Fibroblast of lung (primary cell): Measurements from ENCODE around the gene NAV3. TPM values are rescaled to one million over a fixed set of nuclear protein-coding genes. Genes with fewer than 3 reads are reported as not detected.

Source experiments
- DNase-seq, 2 donors: peaks; one replicate each; pipeline versions ENCODE4 v3.0.0 to v3.0.0-alpha.2; 2010; ENCODE audit warnings: low read depth in 2 of 2
- H2AFZ ChIP-seq: 2 replicates; pipeline ENCODE4 v1.5.1; 2012; ENCODE audit warnings: low read length, control low read depth, inconsistent platforms
- H3K27ac ChIP-seq: 2 replicates; pipeline ENCODE4 v1.5.1; 2011; ENCODE audit warnings: low read length, control low read depth; ENCODE audit not compliant: insufficient read depth
- H3K27me3 ChIP-seq: 2 replicates; pipeline ENCODE4 v1.5.1; 2011; ENCODE audit warnings: mild to moderate bottlenecking, low read length; ENCODE audit not compliant: control insufficient read depth, insufficient read depth
- H3K36me3 ChIP-seq: 2 replicates; pipeline ENCODE4 v1.5.1; 2011; ENCODE audit warnings: low read length; ENCODE audit not compliant: control insufficient read depth, insufficient read depth
- H3K4me1 ChIP-seq: 2 replicates; pipeline ENCODE4 v1.5.1; 2011; ENCODE audit warnings: low read length; ENCODE audit not compliant: control insufficient read depth, insufficient read depth; ENCODE audit errors: extremely low read depth
- H3K4me2 ChIP-seq: 2 replicates; pipeline ENCODE4 v1.5.1; 2011; ENCODE audit warnings: low read length, control low read depth; ENCODE audit not compliant: insufficient read depth; ENCODE audit errors: extremely low read depth
- H3K4me3 ChIP-seq, 4 experiments: fragments of 200-600 bp in 1 of 4; sonication (generic) in 1 of 4; replicated peaks in 1 of 4; 2 replicates each; pipeline ENCODE4 v1.5.1; 2011 to 2016; ENCODE audit warnings: low read length in 4 of 4, low read depth in 3 of 4, mild to moderate bottlenecking in 3 of 4, control low read depth in 2 of 4, inconsistent platforms in 1 of 4, mixed read lengths in 1 of 4; ENCODE audit not compliant: insufficient read depth in 1 of 4; ENCODE audit errors: control extremely low read depth in 1 of 4
- H3K79me2 ChIP-seq: 2 replicates; pipeline ENCODE4 v1.5.1; 2012; ENCODE audit warnings: mild to moderate bottlenecking, low read length, inconsistent platforms; ENCODE audit not compliant: control insufficient read depth, insufficient read depth
- H3K9ac ChIP-seq: 2 replicates; pipeline ENCODE4 v1.5.1; 2011; ENCODE audit warnings: mild to moderate bottlenecking, low read length, control low read depth; ENCODE audit not compliant: insufficient read depth
- H3K9me3 ChIP-seq: 2 replicates; pipeline ENCODE4 v1.5.1; 2012; ENCODE audit warnings: low read depth, low read length; ENCODE audit not compliant: control insufficient read depth, insufficient read depth
- H4K20me1 ChIP-seq: 2 replicates; pipeline ENCODE4 v1.5.1; 2011; ENCODE audit warnings: low read length; ENCODE audit not compliant: control insufficient read depth, insufficient read depth; ENCODE audit errors: extremely low read depth
- CTCF ChIP-seq, 2 donors: IDR thresholded peaks in 1 of 2; conservative IDR thresholded peaks in 1 of 2; 1 replicate in 1 of 2; 2 replicates in 1 of 2; pipeline ENCODE4 v1.5.1; 2011 to 2012; ENCODE audit warnings: low read length in 2 of 2, control low read depth in 1 of 2, inconsistent platforms in 1 of 2, low read depth in 1 of 2, mild to moderate bottlenecking in 1 of 2
- EZH2 ChIP-seq: IDR thresholded peaks from 2 replicates; pipeline ENCODE4 v1.5.1; 2012; ENCODE audit warnings: low read length, control low read depth, mild to moderate bottlenecking; ENCODE audit errors: missing control alignments
- polyA plus RNA-seq, 2 donors: library from polyadenylated mRNA; depleted of rRNA in 1 of 2; stranded (reverse) in 1 of 2; unstranded in 1 of 2; fragments of >200 nt; gene quantifications; 2 replicates each; pipeline ENCODE4 v1.2.1, GENCODE V29; 2011 to 2012; ENCODE audit warnings: missing spikeins in 1 of 2
- total RNA-seq: library from RNA; depleted of rRNA; stranded (reverse); fragments of >200 nt; gene quantifications from 2 replicates; pipeline ENCODE4 v1.2.1, GENCODE V29; 2014

The NAV3 gene
- total and polyA plus RNA-seq, 2 donors (not counting 1 experiment from before 2014, with no cell fraction given), result 30.8 to 60.6 TPM

DNA sequence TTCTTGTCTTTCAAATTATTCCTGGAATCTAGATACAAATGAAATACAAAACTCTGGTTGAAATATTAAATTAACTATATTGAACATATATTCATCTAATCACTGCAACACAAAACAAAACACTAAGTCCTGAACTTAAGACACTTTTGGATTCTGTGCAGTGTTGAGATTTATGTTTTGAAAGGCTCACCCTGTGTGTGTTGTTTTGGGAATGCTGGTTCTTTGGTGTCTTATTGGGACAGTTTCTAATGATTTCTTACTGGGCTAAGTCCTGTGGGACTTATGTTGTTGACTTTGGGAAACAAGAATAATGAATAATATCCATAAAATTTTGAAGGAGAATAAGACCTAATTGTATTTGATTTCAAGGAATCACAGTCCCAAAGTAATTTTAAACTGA is 153.2 kb downstream of the NAV3 start:
- H3K79me2 ChIP-seq, result peaks cover 22% of the 10 kb centered on the region
- TF ChIP-seq EZH2, result no peak
- TF ChIP-seq CTCF (conservative IDR thresholded peaks at IDR 0.05 in 1 of 2, IDR thresholded peaks at IDR 0.05 in 1 of 2; ENCODE audit: low read depth in 1 of 2, low read length in 2 of 2), result no peak
- no peak overlapping the region for H3K9ac ChIP-seq

DNA sequence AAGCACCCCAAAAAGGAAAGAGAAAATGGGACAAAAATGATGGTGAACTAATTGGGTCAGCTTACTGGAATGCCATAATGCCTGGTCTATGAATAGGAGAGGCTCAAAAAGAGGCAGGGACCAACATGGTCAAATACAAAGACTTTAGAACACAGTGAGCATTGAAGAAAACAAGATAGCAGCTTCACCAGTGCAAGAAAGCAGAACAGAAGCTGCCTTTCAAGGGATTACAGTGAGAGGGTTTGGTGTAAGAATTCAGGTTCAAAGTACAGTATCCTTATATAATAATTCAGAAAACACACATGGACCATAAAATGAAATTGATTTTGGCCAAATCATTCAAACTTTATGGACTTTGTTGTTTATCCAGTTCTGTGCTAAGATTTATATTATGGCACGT is 162.1 kb downstream of the NAV3 start:
- DNase-seq, result no peak
- no peaks in the 10 kb centered on the region for H3K36me3 ChIP-seq
- H3K9ac ChIP-seq, result no peak overlapping the region
- TF ChIP-seq CTCF (conservative IDR thresholded peaks at IDR 0.05 in 1 of 2, IDR thresholded peaks at IDR 0.05 in 1 of 2; ENCODE audit: low read depth in 1 of 2, low read length in 2 of 2) (no peak), EZH2 (no peak)
- no peak overlapping the region for H3K4me3 ChIP-seq
- H3K27me3 ChIP-seq, result no peaks in the 10 kb centered on the region
- H2AFZ ChIP-seq, result no peak overlapping the region
- H4K20me1 ChIP-seq, result no peaks in the 10 kb centered on the region
- H3K79me2 ChIP-seq, result peaks cover 10% of the 10 kb centered on the region
- no peak overlapping the region for H3K4me2 ChIP-seq
- no peak overlapping the region for H3K27ac ChIP-seq
- H3K4me1 ChIP-seq, result peaks cover 4% of the 10 kb centered on the region
- no peaks in the 10 kb centered on the region for H3K9me3 ChIP-seq

More for the DNA sequence above, 153.2 kb downstream of the NAV3 start:
- no peaks in the 10 kb centered on the region for H4K20me1 ChIP-seq
- no peak overlapping the region for H3K4me3 ChIP-seq
- no peak for DNase-seq
- H3K9me3 ChIP-seq, result no peaks in the 10 kb centered on the region
- no peak overlapping the region for H3K27ac ChIP-seq
- no peak overlapping the region for H2AFZ ChIP-seq
- H3K36me3 ChIP-seq, result no peaks in the 10 kb centered on the region
- no peak overlapping the region for H3K4me2 ChIP-seq
- no peaks in the 10 kb centered on the region for H3K27me3 ChIP-seq
- peaks cover 3% of the 10 kb centered on the region for H3K4me1 ChIP-seq

- Histone ChIP-seq H3K9ac (no peak overlapping the region), H3K36me3 (no peaks in the 10 kb centered on the region), H3K79me2 (peaks cover 10% of the 10 kb centered on the region), H3K9me3 (no peaks in the 10 kb centered on the region), H3K27me3 (no peaks in the 10 kb centered on the region), H4K20me1 (no peaks in the 10 kb centered on the region), H2AFZ (no peak overlapping the region), H3K4me1 (peaks cover 4% of the 10 kb centered on the region), H3K4me2 (no peak overlapping the region), H3K27ac (no peak overlapping the region), H3K4me3 (no peak overlapping the region)
- TF ChIP-seq EZH2 (no peak), CTCF (conservative IDR thresholded peaks at IDR 0.05 in 1 of 2, IDR thresholded peaks at IDR 0.05 in 1 of 2; ENCODE audit: low read depth in 1 of 2, low read length in 2 of 2) (no peak)
- DNase-seq, result no peak
Observed at GRCh38 chr12:77993658-77994057, 163.0 kb downstream of the NAV3 start.
